ENCODE results near the gene GLT8D2.

- TF ChIP-seq CTCF (conservative IDR thresholded peaks at IDR 0.05) = peak; percentile 34
- peak; percentile 95 for TF ChIP-seq ZFX (IDR thresholded peaks at IDR 0.05)
Measured at GRCh38 chr12:103965590-103966504, 84.1 kb downstream of the GLT8D2 start, which contains the start of gene TDG.
